Measurements from ENCODE around the gene DCHS2. TPM values are rescaled to one million over a fixed set of nuclear protein-coding genes. Genes with fewer than 3 reads are reported as not detected.

The DCHS2 gene
- total RNA-seq, 1 donor from 2014 or later: not detected

DNA sequence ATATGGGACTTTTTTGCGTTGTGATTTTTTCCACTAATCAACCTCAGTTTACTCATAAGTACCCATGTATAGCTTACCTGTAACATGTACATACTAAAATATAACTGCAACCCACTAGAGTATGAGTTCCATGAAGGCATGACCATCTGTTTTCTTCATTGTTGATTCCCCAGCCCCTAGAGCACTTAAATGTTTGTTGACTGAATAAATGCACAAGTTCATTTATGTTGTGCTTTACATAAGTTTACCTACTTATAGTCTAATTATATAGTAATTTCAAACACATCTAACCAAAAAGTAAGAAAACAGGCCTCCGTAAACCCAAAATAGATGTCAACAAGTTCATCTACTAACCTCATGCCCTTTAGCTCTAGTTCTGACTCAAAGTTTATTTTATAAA is 34.7 kb downstream of the DCHS2 start:
- DNase-seq (ENCODE audit: low read depth) (no peak), FAIRE-seq (no peak)
- no peaks in the 10 kb centered on the region for H3K36me3 ChIP-seq (ENCODE audit: control insufficient read depth, insufficient read depth, low read length)
- no peak overlapping the region for H3K4me3 ChIP-seq (ENCODE audit: low read depth, low read length)
- TF ChIP-seq, protein P1, sequence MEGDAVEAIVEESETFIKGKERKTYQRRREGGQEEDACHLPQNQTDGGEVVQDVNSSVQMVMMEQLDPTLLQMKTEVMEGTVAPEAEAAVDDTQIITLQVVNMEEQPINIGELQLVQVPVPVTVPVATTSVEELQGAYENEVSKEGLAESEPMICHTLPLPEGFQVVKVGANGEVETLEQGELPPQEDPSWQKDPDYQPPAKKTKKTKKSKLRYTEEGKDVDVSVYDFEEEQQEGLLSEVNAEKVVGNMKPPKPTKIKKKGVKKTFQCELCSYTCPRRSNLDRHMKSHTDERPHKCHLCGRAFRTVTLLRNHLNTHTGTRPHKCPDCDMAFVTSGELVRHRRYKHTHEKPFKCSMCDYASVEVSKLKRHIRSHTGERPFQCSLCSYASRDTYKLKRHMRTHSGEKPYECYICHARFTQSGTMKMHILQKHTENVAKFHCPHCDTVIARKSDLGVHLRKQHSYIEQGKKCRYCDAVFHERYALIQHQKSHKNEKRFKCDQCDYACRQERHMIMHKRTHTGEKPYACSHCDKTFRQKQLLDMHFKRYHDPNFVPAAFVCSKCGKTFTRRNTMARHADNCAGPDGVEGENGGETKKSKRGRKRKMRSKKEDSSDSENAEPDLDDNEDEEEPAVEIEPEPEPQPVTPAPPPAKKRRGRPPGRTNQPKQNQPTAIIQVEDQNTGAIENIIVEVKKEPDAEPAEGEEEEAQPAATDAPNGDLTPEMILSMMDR (IDR thresholded peaks at IDR 0.05; ENCODE audit: insufficient read depth, low read length, severe bottlenecking): no peak
- H3K27me3 ChIP-seq (ENCODE audit: control insufficient read depth, insufficient read depth, low read length): no peaks in the 10 kb centered on the region

DNA sequence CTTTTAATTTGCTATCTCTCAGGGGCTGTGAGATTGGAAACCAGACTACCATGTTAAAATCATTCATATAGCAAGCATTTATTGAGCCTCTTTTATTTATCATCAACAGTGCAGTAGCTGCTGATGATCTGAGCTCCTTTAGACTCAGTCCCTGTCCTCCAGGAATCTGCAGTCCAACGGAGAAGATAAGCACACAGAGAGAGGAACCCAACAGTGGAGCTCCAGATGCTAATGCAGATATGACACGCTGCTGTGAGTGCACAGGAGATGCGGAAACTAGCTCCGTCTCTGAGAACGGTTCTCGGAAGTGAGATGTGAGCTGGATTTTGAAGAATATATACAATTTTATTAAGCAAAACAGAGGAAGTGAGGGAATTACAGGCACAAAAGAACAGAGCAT is 35.4 kb downstream of the DCHS2 start:
- no peaks in the 10 kb centered on the region for H3K27me3 ChIP-seq (ENCODE audit: control insufficient read depth, insufficient read depth, low read length)
- H3K36me3 ChIP-seq (ENCODE audit: control insufficient read depth, insufficient read depth, low read length): no peaks in the 10 kb centered on the region
- DNase-seq (ENCODE audit: low read depth): no peak
- TF ChIP-seq, protein P1 (IDR thresholded peaks at IDR 0.05; ENCODE audit: insufficient read depth, low read length, severe bottlenecking): no peak
- H3K4me3 ChIP-seq (ENCODE audit: low read depth, low read length): no peak overlapping the region
- FAIRE-seq: no peak

DNA sequence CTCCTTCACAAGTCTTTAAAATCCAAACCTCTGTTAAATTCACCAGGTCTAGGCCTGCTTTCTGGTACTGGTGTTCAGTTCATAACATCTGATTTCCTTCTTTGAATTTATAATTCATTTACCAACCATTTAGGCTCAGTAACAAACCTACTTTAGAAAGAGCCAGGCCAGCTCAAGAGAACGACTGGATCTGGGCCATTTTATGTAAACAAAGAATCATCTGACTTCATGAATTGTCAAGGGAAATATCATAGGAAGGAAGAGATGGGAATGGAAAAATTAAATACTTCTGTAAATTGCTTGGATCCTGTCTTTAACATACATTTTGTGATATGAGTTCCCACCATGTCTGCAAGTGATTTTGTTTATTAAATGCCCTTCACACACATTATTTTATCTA is 36.5 kb downstream of the DCHS2 start:
- H3K4me3 ChIP-seq (ENCODE audit: low read depth, low read length): no peak overlapping the region
- TF ChIP-seq, protein P1 (IDR thresholded peaks at IDR 0.05; ENCODE audit: insufficient read depth, low read length, severe bottlenecking): no peak
- no peaks in the 10 kb centered on the region for H3K27me3 ChIP-seq (ENCODE audit: control insufficient read depth, insufficient read depth, low read length)
- H3K36me3 ChIP-seq (ENCODE audit: control insufficient read depth, insufficient read depth, low read length): no peaks in the 10 kb centered on the region
- DNase-seq (ENCODE audit: low read depth): no peak
- FAIRE-seq: no peak

DNA sequence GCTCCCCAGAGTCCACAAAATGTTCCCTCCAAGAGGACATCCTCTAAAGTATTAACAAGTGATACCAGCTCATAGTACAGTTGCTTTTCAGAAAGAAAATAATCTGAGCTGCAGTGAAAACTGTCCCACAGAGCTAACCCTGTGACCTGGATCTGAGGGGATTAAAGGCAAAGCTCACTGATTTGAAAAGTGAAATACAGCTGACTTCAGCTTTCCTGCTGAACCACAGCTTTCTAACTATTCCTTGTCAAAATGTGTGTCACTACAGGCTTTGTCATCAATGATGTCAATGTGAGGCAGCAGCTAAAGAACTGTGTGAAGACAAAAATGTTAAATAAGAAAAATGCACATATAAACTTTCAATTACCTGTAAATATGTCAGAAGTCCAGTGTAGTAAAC is 36.9 kb downstream of the DCHS2 start:
- DNase-seq (ENCODE audit: low read depth): no peak
- TF ChIP-seq, protein P1 (IDR thresholded peaks at IDR 0.05; ENCODE audit: insufficient read depth, low read length, severe bottlenecking): no peak
- no peak for FAIRE-seq

DNA sequence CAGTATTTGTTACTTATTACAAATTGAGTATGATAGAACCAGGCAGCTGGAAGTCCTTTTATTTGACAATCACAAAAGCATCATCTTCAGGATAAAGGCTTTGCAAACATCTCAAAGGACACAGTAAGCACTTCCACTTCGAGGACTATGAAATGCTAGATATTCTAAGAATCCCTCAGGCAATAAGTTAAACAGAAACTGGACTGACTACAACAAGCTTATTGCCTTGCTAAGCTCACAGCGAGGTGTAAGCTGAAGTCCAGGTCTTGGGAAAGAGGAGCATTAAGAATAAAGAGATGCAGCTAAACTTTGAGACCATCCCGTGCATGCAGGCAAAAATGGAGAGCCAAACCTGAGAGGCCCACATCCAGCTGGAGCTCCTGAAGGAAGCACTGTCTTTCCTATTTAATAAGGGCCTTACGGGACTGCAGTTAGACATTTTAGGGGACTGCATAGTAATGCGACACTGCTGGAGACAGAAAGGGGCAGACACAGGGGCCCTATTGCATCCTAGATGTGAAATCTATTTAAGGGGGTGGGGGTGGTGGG is 38.7 kb downstream of the DCHS2 start:
- no peaks in the 10 kb centered on the region for H3K27me3 ChIP-seq (ENCODE audit: control insufficient read depth, insufficient read depth, low read length)
- no peaks in the 10 kb centered on the region for H3K36me3 ChIP-seq (ENCODE audit: control insufficient read depth, insufficient read depth, low read length)
- DNase-seq (ENCODE audit: low read depth) (no peak), FAIRE-seq (no peak)
- H3K4me3 ChIP-seq (ENCODE audit: low read depth, low read length): no peak overlapping the region
- TF ChIP-seq, protein P1 (IDR thresholded peaks at IDR 0.05; ENCODE audit: insufficient read depth, low read length, severe bottlenecking): no peak

More for the DNA sequence above, 36.9 kb downstream of the DCHS2 start:
- Histone ChIP-seq H3K36me3 (ENCODE audit: control insufficient read depth, insufficient read depth, low read length) (no peaks in the 10 kb centered on the region), H3K27me3 (ENCODE audit: control insufficient read depth, insufficient read depth, low read length) (no peaks in the 10 kb centered on the region), H3K4me3 (ENCODE audit: low read depth, low read length) (no peak overlapping the region)

DNA sequence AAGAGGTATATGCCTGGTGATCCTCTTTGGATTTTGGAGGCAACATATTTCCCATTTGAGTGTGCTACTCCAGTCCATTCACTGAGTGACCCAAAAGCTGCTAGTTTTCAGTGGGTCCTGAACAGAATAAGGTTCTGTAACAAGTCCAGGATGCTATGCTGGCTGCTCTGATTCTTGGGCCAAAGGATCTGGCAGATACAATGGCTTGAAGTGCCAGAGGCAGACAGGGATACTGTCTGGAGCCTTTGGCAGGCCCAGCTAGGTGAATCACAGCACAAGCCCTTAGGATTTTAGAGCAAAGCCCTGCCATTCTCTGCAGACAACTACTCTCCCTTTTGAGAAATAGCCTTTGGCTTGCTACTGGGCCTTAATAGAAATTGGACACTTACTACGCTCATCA is 40.6 kb downstream of the DCHS2 start:
- no peaks in the 10 kb centered on the region for H3K27me3 ChIP-seq (ENCODE audit: control insufficient read depth, insufficient read depth, low read length)
- H3K36me3 ChIP-seq (ENCODE audit: control insufficient read depth, insufficient read depth, low read length): no peaks in the 10 kb centered on the region
- H3K4me3 ChIP-seq (ENCODE audit: low read depth, low read length): no peak overlapping the region
- no peak for DNase-seq (ENCODE audit: low read depth)
- TF ChIP-seq, protein P1 (IDR thresholded peaks at IDR 0.05; ENCODE audit: insufficient read depth, low read length, severe bottlenecking): no peak
- FAIRE-seq: no peak
